PC-3 (cell line): ENCODE measurements around the gene TMED1. TPM values are rescaled to one million over a fixed set of nuclear protein-coding genes. Genes with fewer than 3 reads are reported as not detected.

Experiments used
- ATAC-seq: fragments of 200-7000 bp; cut with Tn5 transposase; 2 replicates; pipeline ENCODE4 v1.9.1; 2020; ENCODE audit warnings: mild to moderate bottlenecking, moderate library complexity
- BruUV-seq: library from RNA; stranded (reverse); fragments of 400-500 nt; replicated peaks from 2 replicates; lab custom pipeline; 2021; lab: Mats Ljungman, UMichigan
- CTCF ChIA-PET: fragments of 300-600 bp; sonication (Branson Sonifier 250); formaldehyde crosslinking; loops from one replicate; lab custom pipeline; 2022; ENCODE audit warnings: antibody characterized with exemption; lab: Charles Lee
- POLR2A ChIA-PET: fragments of 300-600 bp; sonication (Branson Sonifier 250); formaldehyde crosslinking; loops from one replicate; lab custom pipeline; 2022; ENCODE audit warnings: antibody characterized with exemption; ENCODE audit not compliant: unreplicated experiment; lab: Charles Lee
- DNase-seq: peaks from one replicate; pipeline ENCODE4 v3.0.0-alpha.2; 2015
- H2AFZ ChIP-seq: fragments of 300-600 bp; sonication (generic); 2 replicates; pipeline ENCODE4 v1.6.0; 2016; ENCODE audit warnings: antibody characterized with exemption, low read length
- H3F3A ChIP-seq: fragments of 300-600 bp; sonication (generic); one replicate; pipeline ENCODE4 v1.6.0; 2017; ENCODE audit warnings: antibody characterized with exemption, low read length, control low read depth, mild to moderate bottlenecking; ENCODE audit not compliant: unreplicated experiment
- H3K27ac ChIP-seq: fragments of 300-600 bp; sonication (generic); 2 replicates; pipeline ENCODE4 v1.5.1; 2016; ENCODE audit warnings: mild to moderate bottlenecking, low read length
- H3K27me3 ChIP-seq: fragments of 300-600 bp; sonication (generic); 2 replicates; pipeline ENCODE4 v1.6.1; 2016; ENCODE audit warnings: low read length, mixed read lengths
- H3K36me3 ChIP-seq: fragments of 300-600 bp; sonication (generic); 2 replicates; pipeline ENCODE4 v1.6.1; 2016; ENCODE audit warnings: low read depth, mixed run types, low read length, mixed read lengths
- H3K4me1 ChIP-seq: fragments of 300-600 bp; sonication (generic); 2 replicates; pipeline ENCODE4 v1.5.1; 2016; ENCODE audit warnings: low read length; ENCODE audit not compliant: insufficient read depth
- H3K4me2 ChIP-seq: fragments of 300-600 bp; sonication (generic); 2 replicates; pipeline ENCODE4 v1.6.0; 2016; ENCODE audit warnings: low read length
- H3K4me3 ChIP-seq: fragments of 300-600 bp; sonication (generic); 2 replicates; pipeline ENCODE4 v1.5.1; 2016; ENCODE audit warnings: mild to moderate bottlenecking, low read length, mixed read lengths
- H3K79me2 ChIP-seq: fragments of 300-600 bp; sonication (generic); 2 replicates; pipeline ENCODE4 v1.6.1; 2017; ENCODE audit warnings: low read length, mixed read lengths
- H3K9ac ChIP-seq: fragments of 300-600 bp; sonication (generic); 2 replicates; pipeline ENCODE4 v1.6.0; 2016; ENCODE audit warnings: mild to moderate bottlenecking, low read length
- H3K9me2 ChIP-seq: fragments of 300-600 bp; sonication (generic); replicated peaks from 2 replicates; pipeline ENCODE4 v1.6.1; 2016; ENCODE audit warnings: mixed run types, low read length, mixed read lengths
- H3K9me3 ChIP-seq: fragments of 300-600 bp; sonication (generic); 2 replicates; pipeline ENCODE4 v1.6.1; 2016; ENCODE audit warnings: low read length, mixed read lengths
- H4K20me1 ChIP-seq: fragments of 300-600 bp; sonication (generic); 2 replicates; pipeline ENCODE4 v1.6.1; 2016; ENCODE audit warnings: low read length, mixed read lengths
- EZH2 ChIP-seq: fragments of 300-600 bp; sonication (generic); IDR thresholded peaks from one replicate; pipeline ENCODE4 v1.6.1; 2017; ENCODE audit warnings: antibody characterized with exemption, mild to moderate bottlenecking, low read length; ENCODE audit not compliant: unreplicated experiment
- EZH2phosphoT487 ChIP-seq: fragments of 300-600 bp; sonication (generic); IDR thresholded peaks from 2 replicates; pipeline ENCODE4 v1.6.1; 2018; ENCODE audit warnings: mild to moderate bottlenecking, antibody characterized with exemption, low read length, borderline replicate concordance
- intact Hi-C: fragments of 100-400 bp; cut with micrococcal nuclease; formaldehyde crosslinking; loops from 2 replicates; pipeline ENCODE4 v1.9.0; 2023
- total RNA-seq: library from RNA; depleted of rRNA; stranded (reverse); fragments of >200 nt; gene quantifications from 2 replicates; pipeline ENCODE4 v1.2.3, GENCODE V29; 2014
- TF ChIP-seq, protein P1 (sequence below): fragments of 300-600 bp; sonication (generic); conservative IDR thresholded peaks from 2 replicates; pipeline ENCODE4 v1.5.1; 2017; ENCODE audit warnings: antibody characterized with exemption, low read depth, mild to moderate bottlenecking, low read length

The TMED1 gene
- total RNA-seq, 1 experiment from 2014 or later, result 81.2 TPM

GRCh38 chr19:10850631-10851030 lies 14.6 kb upstream of the TMED1 start:
- H3F3A ChIP-seq, result no peaks in the 10 kb centered on the region
- no peak overlapping the region for H3K27ac ChIP-seq
- TF ChIP-seq EZH2phosphoT487, result no peak
- no peak for TF ChIP-seq EZH2
- TF ChIP-seq, protein P1, sequence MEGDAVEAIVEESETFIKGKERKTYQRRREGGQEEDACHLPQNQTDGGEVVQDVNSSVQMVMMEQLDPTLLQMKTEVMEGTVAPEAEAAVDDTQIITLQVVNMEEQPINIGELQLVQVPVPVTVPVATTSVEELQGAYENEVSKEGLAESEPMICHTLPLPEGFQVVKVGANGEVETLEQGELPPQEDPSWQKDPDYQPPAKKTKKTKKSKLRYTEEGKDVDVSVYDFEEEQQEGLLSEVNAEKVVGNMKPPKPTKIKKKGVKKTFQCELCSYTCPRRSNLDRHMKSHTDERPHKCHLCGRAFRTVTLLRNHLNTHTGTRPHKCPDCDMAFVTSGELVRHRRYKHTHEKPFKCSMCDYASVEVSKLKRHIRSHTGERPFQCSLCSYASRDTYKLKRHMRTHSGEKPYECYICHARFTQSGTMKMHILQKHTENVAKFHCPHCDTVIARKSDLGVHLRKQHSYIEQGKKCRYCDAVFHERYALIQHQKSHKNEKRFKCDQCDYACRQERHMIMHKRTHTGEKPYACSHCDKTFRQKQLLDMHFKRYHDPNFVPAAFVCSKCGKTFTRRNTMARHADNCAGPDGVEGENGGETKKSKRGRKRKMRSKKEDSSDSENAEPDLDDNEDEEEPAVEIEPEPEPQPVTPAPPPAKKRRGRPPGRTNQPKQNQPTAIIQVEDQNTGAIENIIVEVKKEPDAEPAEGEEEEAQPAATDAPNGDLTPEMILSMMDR, result no peak
- intact Hi-C loops, result no loop called here
- H3K9me2 ChIP-seq, result no peaks in the 10 kb centered on the region
- H3K4me1 ChIP-seq, result no peaks in the 10 kb centered on the region
- no peak overlapping the region for H3K4me2 ChIP-seq
- ATAC-seq (no peak), DNase-seq (no peak)
- H3K9me3 ChIP-seq, result no peaks in the 10 kb centered on the region
- no peak overlapping the region for H2AFZ ChIP-seq
- H3K4me3 ChIP-seq, result no peak overlapping the region
- POLR2A ChIA-PET, result interaction anchor here (0.5 kb wide), 1 partner anchor 284 kb away, joined by 3 read pairs; no protein-coding TSS in a partner anchor
- H3K36me3 ChIP-seq, result no peaks in the 10 kb centered on the region
- CTCF ChIA-PET, result no interaction called here
- H3K79me2 ChIP-seq, result no peaks in the 10 kb centered on the region
- no peak overlapping the region for H3K9ac ChIP-seq
- no peaks in the 10 kb centered on the region for H3K27me3 ChIP-seq
- no TSS peak for BruUV-seq
- H4K20me1 ChIP-seq, result no peaks in the 10 kb centered on the region

DNA sequence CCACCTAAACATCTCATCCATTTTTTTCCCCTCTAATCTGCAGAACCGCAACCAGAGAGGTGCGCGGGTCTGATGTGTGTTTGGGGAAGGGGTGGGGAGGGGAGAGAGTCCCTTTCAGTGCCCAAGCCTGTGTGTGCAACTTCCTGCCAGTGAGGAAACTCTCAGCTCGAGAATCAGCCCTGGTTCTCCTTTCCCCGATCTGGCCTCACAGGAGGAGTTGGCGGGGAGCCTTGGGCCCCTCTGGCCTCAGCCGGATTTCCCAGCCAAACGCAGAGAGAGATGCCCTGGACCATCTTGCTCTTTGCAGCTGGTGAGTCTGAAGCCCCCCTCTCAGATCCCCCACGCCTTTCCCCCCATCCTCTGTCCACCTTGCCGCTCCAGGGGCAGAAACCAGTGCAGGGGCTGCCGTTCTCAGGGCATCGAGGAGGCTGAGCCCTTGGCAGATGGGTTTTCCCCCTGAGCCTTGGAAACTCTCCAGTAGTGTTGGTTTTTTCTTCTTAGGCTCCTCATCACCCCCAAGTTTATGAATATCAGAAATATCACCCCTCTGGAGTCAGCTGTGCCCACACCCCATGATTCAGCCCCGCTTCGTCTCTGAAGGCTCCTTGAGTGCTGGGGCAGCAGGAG lies 12.3 kb upstream of the TMED1 start, which contains the start of gene C19orf38:
C19orf38 (plus strand) TSS at position 186 of the 627 bp plus-strand sequence; CDS start at position 280, 94 bp downstream.
- Histone ChIP-seq H2AFZ (no peak within 1 kb of the TSS), H4K20me1 (no peaks in the 10 kb centered on the region), H3K4me1 (no peaks in the 10 kb centered on the region), H3K4me3 (no peak within 1 kb of the TSS), H3K9me2 (no peaks in the 10 kb centered on the region), H3K27ac (no peak within 1 kb of the TSS), H3K4me2 (no peak within 1 kb of the TSS), H3K79me2 (no peaks in the 10 kb centered on the region), H3K36me3 (no peaks in the 10 kb centered on the region), H3K9me3 (no peaks in the 10 kb centered on the region), H3F3A (no peaks in the 10 kb centered on the region), H3K27me3 (no peaks in the 10 kb centered on the region), H3K9ac (no peak within 1 kb of the TSS)
- CTCF ChIA-PET, result no interaction called here
- no peak for ATAC-seq
- no peak for DNase-seq
- TF ChIP-seq EZH2phosphoT487, result no peak
- intact Hi-C loops, result no loop called here
- POLR2A ChIA-PET, result no interaction called here
- BruUV-seq, result no TSS peak

DNA sequence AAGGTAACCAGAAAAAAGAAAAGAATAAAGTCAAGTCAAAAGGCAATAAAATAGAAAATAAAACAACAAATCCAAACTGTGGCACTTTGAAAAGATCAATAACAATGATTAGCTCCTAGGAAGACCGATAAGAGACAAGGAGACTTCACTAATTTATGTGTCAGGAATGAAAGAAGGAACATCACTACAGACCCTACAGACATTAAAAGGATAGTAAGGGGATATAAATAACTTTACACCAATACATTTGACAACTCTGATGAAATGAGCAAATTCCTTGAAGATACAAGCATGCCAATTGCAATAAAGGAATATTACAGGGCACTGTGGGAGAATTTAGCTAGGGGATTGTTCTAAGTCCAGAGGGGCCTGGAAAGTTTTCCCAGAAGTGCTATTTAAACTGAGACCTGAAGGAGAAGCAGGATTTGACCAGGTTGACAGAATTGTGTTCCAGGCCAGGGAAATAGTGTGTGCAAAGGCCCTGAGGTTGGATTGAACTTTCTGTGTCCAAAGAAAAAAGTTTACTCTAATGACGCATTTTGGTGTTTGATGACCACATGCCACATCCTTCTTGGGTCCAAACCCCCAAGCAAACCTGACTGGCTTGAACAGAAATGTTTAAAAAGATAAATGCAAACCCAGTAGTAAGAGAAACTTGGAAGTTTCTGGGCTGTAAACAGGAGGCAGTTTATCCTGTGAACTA lies 10.6 kb upstream of the TMED1 start:
- Histone ChIP-seq H3K36me3 (no peaks in the 10 kb centered on the region), H3K9me2 (no peaks in the 10 kb centered on the region), H3K9ac (no peak overlapping the region), H4K20me1 (no peaks in the 10 kb centered on the region), H3K4me3 (no peak overlapping the region), H3K79me2 (no peaks in the 10 kb centered on the region), H3F3A (no peaks in the 10 kb centered on the region), H2AFZ (no peak overlapping the region), H3K4me1 (no peaks in the 10 kb centered on the region), H3K27ac (no peak overlapping the region), H3K9me3 (no peaks in the 10 kb centered on the region), H3K27me3 (no peaks in the 10 kb centered on the region), H3K4me2 (no peak overlapping the region)
- intact Hi-C loops, result no loop called here
- CTCF ChIA-PET, result interaction anchor here (1.2 kb wide), 1 partner anchor 12 kb away, joined by 7 read pairs; no protein-coding TSS in a partner anchor
- DNase-seq (no peak), ATAC-seq (no peak)
- BruUV-seq, result no TSS peak
- POLR2A ChIA-PET, result interaction anchor here (0.6 kb wide), 1 partner anchor 19 kb away, joined by 10 read pairs; no protein-coding TSS in a partner anchor
- TF ChIP-seq EZH2 (no peak), EZH2phosphoT487 (no peak)
- TF ChIP-seq, protein P1, result no peak
